Measurements from ENCODE around the gene PIGW.

- TF ChIP-seq CTCF (conservative IDR thresholded peaks at IDR 0.05; ENCODE audit: low read depth in 2 of 2): no peak
- no peak for TF ChIP-seq POLR2AphosphoS5 (IDR thresholded peaks at IDR 0.05; ENCODE audit: low read depth)
- TF ChIP-seq REST (IDR thresholded peaks at IDR 0.05; ENCODE audit: unreplicated experiment): no peak
- no peak for TF ChIP-seq STAT1 (IDR thresholded peaks at IDR 0.05; ENCODE audit: unreplicated experiment)
- TF ChIP-seq CREB1 (CRISPR knock-in tag; IDR thresholded peaks at IDR 0.05; ENCODE audit: low read depth): no peak
- TF ChIP-seq EZH2 (IDR thresholded peaks at IDR 0.05; ENCODE audit: low read depth, unreplicated experiment): no peak
- no peak for TF ChIP-seq ETS1 (IDR thresholded peaks at IDR 0.05)
- no peak for TF ChIP-seq JUNB (IDR thresholded peaks at IDR 0.05; ENCODE audit: unreplicated experiment)
- TF ChIP-seq EZH2phosphoT487 (IDR thresholded peaks at IDR 0.05; ENCODE audit: unreplicated experiment): no peak
- TF ChIP-seq NANOG (IDR thresholded peaks at IDR 0.05; ENCODE audit: borderline replicate concordance): no peak
- no peak for TF ChIP-seq ZNF331 (CRISPR knock-in tag; IDR thresholded peaks at IDR 0.05; ENCODE audit: low read depth)
- no peak for TF ChIP-seq ZNF114 (CRISPR knock-in tag; IDR thresholded peaks at IDR 0.05)
These were observed 36.6 kb upstream of the PIGW start for GRCh38 chr17:36498155-36498554.
